Cardiac fibroblast (primary cell): ENCODE measurements around the gene PTPRG.

Source experiments
- DNase-seq, 2 donors: peaks; one replicate each; pipeline versions ENCODE4 v3.0.0 to v3.0.0-alpha.2; 2010; ENCODE audit warnings: low read depth in 2 of 2
- H3K4me3 ChIP-seq, 2 donors: replicated peaks in 1 of 2; 1 replicate in 1 of 2; 2 replicates in 1 of 2; pipeline ENCODE4 v1.5.1; 2011; ENCODE audit warnings: low read depth in 2 of 2, low read length in 2 of 2, mild to moderate bottlenecking in 2 of 2, moderate library complexity in 1 of 2
- TF ChIP-seq, protein P1 (sequence below): IDR thresholded peaks from one replicate; pipeline ENCODE4 v1.5.1; 2011; ENCODE audit warnings: low read depth, mild to moderate bottlenecking, low read length, inconsistent platforms

The PTPRG gene

DNA sequence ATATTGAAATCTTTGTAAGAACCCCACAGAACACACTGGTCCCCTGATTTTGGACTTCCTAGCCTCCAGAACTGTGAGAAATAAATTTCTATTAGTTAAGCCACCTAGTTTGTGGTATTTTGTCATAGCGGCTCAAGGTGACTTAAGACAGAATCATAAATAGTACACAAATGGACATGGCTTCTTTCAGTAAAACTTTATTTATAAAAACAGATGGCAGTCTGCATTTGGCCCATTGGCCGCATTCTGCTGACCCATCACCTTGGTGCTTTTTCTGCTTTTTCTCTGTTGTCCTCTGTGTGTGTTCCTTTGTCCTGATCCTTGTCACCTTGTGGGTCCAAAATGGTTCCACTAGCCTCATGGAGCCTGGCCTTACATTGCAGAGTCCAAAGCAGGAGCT lies 363.6 kb downstream of the PTPRG start:
- TF ChIP-seq, protein P1, sequence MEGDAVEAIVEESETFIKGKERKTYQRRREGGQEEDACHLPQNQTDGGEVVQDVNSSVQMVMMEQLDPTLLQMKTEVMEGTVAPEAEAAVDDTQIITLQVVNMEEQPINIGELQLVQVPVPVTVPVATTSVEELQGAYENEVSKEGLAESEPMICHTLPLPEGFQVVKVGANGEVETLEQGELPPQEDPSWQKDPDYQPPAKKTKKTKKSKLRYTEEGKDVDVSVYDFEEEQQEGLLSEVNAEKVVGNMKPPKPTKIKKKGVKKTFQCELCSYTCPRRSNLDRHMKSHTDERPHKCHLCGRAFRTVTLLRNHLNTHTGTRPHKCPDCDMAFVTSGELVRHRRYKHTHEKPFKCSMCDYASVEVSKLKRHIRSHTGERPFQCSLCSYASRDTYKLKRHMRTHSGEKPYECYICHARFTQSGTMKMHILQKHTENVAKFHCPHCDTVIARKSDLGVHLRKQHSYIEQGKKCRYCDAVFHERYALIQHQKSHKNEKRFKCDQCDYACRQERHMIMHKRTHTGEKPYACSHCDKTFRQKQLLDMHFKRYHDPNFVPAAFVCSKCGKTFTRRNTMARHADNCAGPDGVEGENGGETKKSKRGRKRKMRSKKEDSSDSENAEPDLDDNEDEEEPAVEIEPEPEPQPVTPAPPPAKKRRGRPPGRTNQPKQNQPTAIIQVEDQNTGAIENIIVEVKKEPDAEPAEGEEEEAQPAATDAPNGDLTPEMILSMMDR: no peak
- DNase-seq: no peak
- no peak overlapping the region for H3K4me3 ChIP-seq

DNA sequence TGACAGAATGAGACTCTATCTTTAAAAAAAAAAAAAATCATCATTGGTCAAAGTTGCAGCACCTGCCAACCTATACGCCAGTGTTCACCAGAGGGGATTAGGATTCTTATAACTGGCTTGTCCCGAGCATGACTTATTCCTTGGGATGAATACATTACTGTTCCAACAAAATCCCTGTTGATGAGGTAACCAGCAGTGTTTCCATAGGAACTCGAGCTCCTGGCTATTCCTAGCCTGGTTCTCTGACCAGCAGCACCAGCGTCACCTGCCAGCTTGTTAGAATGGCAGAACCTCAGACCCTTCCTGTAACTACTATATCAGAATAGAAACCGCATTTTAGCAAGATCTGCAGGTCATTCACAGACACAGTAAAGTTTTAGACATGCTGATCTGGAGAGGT lies 364.4 kb downstream of the PTPRG start:
- TF ChIP-seq, protein P1: no peak
- H3K4me3 ChIP-seq: no peak overlapping the region
- DNase-seq: no peak

DNA sequence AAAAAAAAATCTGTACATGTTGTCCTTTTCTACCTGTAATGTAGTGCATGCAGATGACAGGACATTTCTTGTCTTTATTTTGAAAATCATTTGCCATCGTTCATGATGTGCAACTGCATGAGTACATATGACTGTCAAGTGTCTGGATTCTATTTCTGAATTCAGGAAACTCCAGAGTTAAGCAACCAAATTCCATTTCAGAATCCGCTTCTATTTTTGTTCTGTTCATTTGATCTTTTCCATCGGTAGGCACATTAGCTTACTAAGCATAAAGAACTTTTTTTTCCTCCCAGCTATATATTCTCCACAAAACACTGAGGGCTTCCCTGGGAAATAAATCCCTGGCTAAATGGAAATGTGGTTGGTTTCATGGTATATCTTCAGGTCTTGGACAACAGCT lies 365.6 kb downstream of the PTPRG start:
- DNase-seq: peak; percentile 64 to 94
- TF ChIP-seq, protein P1: no peak
- H3K4me3 ChIP-seq: no peak overlapping the region

DNA sequence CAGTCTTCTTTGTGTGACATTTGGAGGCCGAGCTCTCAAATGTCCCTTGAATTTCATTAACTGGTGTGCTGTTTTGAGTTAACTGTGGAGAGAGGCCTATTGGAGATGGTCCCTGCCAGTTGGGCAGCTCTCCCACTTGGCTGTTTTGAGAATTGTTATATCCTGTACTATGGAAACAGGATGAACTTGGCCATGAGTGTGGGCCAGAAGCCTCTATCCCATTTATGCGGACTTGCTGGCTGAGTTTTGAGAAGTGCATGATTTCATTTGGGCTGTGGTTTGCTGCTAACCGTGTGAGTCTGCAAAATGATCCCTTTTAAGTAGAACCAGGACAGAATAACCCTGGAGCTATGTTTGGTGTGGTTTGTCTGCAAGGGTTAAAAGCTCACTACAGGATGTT lies 366.0 kb downstream of the PTPRG start:
- TF ChIP-seq, protein P1: no peak
- H3K4me3 ChIP-seq: no peak overlapping the region
- peak; percentile 80 to 95 for DNase-seq

DNA sequence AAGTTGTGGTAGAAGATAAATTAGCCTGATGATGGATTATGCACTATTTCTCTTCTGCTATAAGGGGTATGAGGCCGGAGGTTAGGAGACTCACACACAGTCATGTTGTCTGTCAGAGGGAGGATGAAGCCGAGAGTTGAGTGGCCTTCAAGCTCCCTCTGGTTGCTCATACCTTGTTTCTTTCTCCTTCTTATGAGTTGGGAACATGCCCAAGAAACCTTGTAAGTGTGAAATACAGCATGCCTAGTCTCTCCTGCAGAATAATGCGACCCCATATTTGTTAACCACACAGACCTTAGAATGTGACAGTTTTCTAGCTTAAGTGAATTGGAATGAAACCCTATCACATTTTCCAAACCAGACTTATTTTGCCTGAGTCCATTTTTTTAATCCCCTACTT lies 366.7 kb downstream of the PTPRG start:
- TF ChIP-seq, protein P1: no peak

DNA sequence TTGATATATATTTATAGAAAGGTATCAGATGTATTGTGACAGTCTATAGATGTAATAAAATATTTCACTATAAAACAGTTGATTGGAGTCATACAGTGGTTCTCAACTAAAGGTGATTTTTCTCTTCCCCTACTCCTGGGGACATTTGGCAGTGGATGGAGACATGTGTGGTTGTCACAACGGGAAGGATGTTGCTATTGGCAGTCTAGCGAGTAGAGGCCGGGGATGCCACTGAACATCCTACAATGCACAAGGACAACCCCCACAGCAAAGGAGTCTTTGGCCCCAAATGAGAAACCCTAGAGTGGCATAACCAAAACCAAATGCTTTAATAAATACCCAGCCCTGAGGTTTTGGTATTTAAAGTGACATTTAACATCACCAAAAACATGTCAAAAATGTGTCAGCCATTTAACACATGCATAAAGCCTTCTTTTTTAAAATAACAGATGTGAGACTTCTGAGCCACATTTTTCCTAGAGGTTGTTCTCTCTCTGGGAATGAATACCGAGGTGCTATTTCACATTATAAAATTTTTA lies 367.5 kb downstream of the PTPRG start:
- TF ChIP-seq, protein P1: no peak
- no peak for DNase-seq
- no peak overlapping the region for H3K4me3 ChIP-seq

More for the DNA sequence above, 366.7 kb downstream of the PTPRG start:
- peak; percentile 36 to 45 for DNase-seq
- no peak overlapping the region for H3K4me3 ChIP-seq

DNA sequence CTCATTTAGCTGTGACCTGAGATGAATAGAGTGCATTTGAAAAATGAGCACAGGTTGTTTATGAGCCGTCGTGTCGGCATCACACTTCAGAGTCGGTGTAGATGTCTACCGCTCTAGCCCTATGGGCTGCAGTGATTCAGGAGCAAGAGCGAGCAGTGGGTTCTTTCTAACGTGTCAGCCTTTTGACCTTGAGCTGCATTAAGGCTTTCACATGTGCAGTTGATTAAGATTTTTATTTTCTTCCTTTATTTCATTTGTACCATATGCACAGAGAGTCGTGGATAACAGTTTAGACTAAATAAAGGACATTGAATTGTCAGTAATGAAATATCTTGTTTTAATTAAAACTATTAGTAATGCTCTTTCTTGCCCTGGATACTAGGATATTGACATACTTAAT lies 368.2 kb downstream of the PTPRG start:
- DNase-seq: no peak
- TF ChIP-seq, protein P1: no peak
- H3K4me3 ChIP-seq: no peak overlapping the region
